Thyroid gland (tissue), 4 donors: Measurements from ENCODE around the gene SP110.

Source experiments
- CTCF ChIP-seq, 6 experiments: fragments of 200-600 bp in 3 of 6; fragments of 450-650 bp in 3 of 6; sonication (generic) in 3 of 6; IDR thresholded peaks; one replicate each; pipeline ENCODE4 v1.5.1; 2016 to 2019; ENCODE audit warnings: antibody characterized with exemption in 6 of 6, mild to moderate bottlenecking in 2 of 6, inconsistent platforms in 1 of 6, moderate library complexity in 1 of 6
- POLR2A ChIP-seq, 2 donors: fragments of 450-650 bp; IDR thresholded peaks; one replicate each; pipeline ENCODE4 v1.6.1; 2017; ENCODE audit warnings: antibody characterized with exemption in 2 of 2, mild to moderate bottlenecking in 2 of 2, moderate library complexity in 1 of 2

- TF ChIP-seq POLR2A (IDR thresholded peaks at IDR 0.05): no peak
- no peak for TF ChIP-seq CTCF (IDR thresholded peaks at IDR 0.05)
Measured at GRCh38 chr2:230205721-230206120, 14.1 kb downstream of the SP110 start.
